Bone marrow (tissue), 2 donors: ENCODE measurements around the gene UBA3.

Experiments used
- DNase-seq, 2 donors: peaks; one replicate each; lab custom pipeline; 2025; lab: John Stamatoyannopoulos, UW

UBA3 gene

GRCh38 chr3:69065318-69065964, 14.7 kb downstream of the UBA3 start:
- DNase-seq, result no peak

- DNase-seq, result no peak
Observed at GRCh38 chr3:69063636-69064035, 16.5 kb downstream of the UBA3 start.

- no peak for DNase-seq
Observed at GRCh38 chr3:69059688-69060087, 20.5 kb downstream of the UBA3 start.

GRCh38 chr3:69058947-69059224, 21.3 kb downstream of the UBA3 start:
- no peak for DNase-seq

- peak in 1 of 2 donors; percentile 71 for DNase-seq
Observed at GRCh38 chr3:69058180-69058946, 21.8 kb downstream of the UBA3 start.

GRCh38 chr3:69052472-69052898, 27.7 kb downstream of the UBA3 start:
- DNase-seq, result no peak

- DNase-seq, result no peak
Observed at GRCh38 chr3:69051756-69052471, 28.3 kb downstream of the UBA3 start, which contains the start of gene TMF1. Gene TMF1, minus strand, starts transcription at chr3:69052333. Its CDS starts 247 bp downstream, at chr3:69052086.

- DNase-seq, result no peak
Observed at GRCh38 chr3:69048990-69049389, 31.2 kb downstream of the UBA3 start.

- DNase-seq, result no peak
Observed at GRCh38 chr3:69044608-69045007, 35.6 kb downstream of the UBA3 start.

GRCh38 chr3:69033470-69033869, 46.7 kb downstream of the UBA3 start:
- DNase-seq, result no peak

- no peak for DNase-seq
Observed at GRCh38 chr3:69032737-69033136, 47.4 kb downstream of the UBA3 start.

- DNase-seq, result no peak
Observed at GRCh38 chr3:69032142-69032541, 48.0 kb downstream of the UBA3 start.

GRCh38 chr3:69031635-69032034, 48.5 kb downstream of the UBA3 start:
- DNase-seq, result no peak

- no peak for DNase-seq
Observed at GRCh38 chr3:69020857-69021256, 59.3 kb downstream of the UBA3 start.

- DNase-seq, result peak in 1 of 2 donors; percentile 8
Observed at GRCh38 chr3:69020424-69020823, 59.7 kb downstream of the UBA3 start.

- DNase-seq, result no peak
Observed at GRCh38 chr3:69016901-69017300, 63.3 kb downstream of the UBA3 start.

- no peak for DNase-seq
Observed at GRCh38 chr3:69016102-69016501, 64.1 kb downstream of the UBA3 start.

- DNase-seq, result no peak
Observed at GRCh38 chr3:69014022-69014580, 66.1 kb downstream of the UBA3 start.

- DNase-seq, result peak; percentile 58 to 65
Observed at GRCh38 chr3:69013253-69014021, 66.7 kb downstream of the UBA3 start, which contains the start of gene EOGT. Gene EOGT, minus strand, starts transcription at chr3:69013684. Its CDS starts 3,838 bp downstream, at chr3:69009846.

GRCh38 chr3:69012800-69013252, 67.3 kb downstream of the UBA3 start:
- peak; percentile 28 to 43 for DNase-seq

GRCh38 chr3:69012100-69012799, 67.9 kb downstream of the UBA3 start:
- DNase-seq, result no peak
